ENCODE measurements around the gene TOPBP1.

GRCh38 chr3:133593243-133593642 is 68.5 kb downstream of the TOPBP1 start:
- no peak for TF ChIP-seq TAF1 (IDR thresholded peaks at IDR 0.05; ENCODE audit: borderline replicate concordance, insufficient read depth, low read length)
- no peak for TF ChIP-seq POLR2AphosphoS5 (IDR thresholded peaks at IDR 0.05; ENCODE audit: low read depth, low read length)
- TF ChIP-seq, protein P1, sequence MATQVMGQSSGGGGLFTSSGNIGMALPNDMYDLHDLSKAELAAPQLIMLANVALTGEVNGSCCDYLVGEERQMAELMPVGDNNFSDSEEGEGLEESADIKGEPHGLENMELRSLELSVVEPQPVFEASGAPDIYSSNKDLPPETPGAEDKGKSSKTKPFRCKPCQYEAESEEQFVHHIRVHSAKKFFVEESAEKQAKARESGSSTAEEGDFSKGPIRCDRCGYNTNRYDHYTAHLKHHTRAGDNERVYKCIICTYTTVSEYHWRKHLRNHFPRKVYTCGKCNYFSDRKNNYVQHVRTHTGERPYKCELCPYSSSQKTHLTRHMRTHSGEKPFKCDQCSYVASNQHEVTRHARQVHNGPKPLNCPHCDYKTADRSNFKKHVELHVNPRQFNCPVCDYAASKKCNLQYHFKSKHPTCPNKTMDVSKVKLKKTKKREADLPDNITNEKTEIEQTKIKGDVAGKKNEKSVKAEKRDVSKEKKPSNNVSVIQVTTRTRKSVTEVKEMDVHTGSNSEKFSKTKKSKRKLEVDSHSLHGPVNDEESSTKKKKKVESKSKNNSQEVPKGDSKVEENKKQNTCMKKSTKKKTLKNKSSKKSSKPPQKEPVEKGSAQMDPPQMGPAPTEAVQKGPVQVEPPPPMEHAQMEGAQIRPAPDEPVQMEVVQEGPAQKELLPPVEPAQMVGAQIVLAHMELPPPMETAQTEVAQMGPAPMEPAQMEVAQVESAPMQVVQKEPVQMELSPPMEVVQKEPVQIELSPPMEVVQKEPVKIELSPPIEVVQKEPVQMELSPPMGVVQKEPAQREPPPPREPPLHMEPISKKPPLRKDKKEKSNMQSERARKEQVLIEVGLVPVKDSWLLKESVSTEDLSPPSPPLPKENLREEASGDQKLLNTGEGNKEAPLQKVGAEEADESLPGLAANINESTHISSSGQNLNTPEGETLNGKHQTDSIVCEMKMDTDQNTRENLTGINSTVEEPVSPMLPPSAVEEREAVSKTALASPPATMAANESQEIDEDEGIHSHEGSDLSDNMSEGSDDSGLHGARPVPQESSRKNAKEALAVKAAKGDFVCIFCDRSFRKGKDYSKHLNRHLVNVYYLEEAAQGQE (IDR thresholded peaks at IDR 0.05; ENCODE audit: insufficient read depth in 1 of 2, low read depth in 2 of 2, low read length in 2 of 2) = no peak
- no peak for TF ChIP-seq SIN3A (IDR thresholded peaks at IDR 0.05; ENCODE audit: borderline replicate concordance, insufficient read depth, low read length)
